Activated T-helper 17 cell treated with anti-CD3 and anti-CD28 coated beads, Interleukin-2, amount 50 U/mL, for 72 hours (primary cell): ENCODE measurements around the gene TEX35. TPM values are rescaled to one million over a fixed set of nuclear protein-coding genes. Genes with fewer than 3 reads are reported as not detected.
A peak's percentile ranks its signal among the peaks of the same experiment; 100 is the strongest.
"Not testable (repeated sequence)": the region's sequence is repeated elsewhere in the genome, so short reads cannot be mapped to it uniquely, and the experiment has no call there.

Experiments used
- ATAC-seq: fragments of 150-1000 bp; cut with Tn5 transposase; replicated peaks from 2 replicates; pipeline ENCODE4 v1.10.0; 2021; ENCODE audit warnings: mild to moderate bottlenecking, moderate library complexity
- H3K27ac Mint-ChIP-seq: one replicate; pipeline ENCODE4 v1.8.0; 2022; ENCODE audit warnings: mixed read lengths
- H3K27me3 Mint-ChIP-seq: one replicate; pipeline ENCODE4 v1.8.0; 2022; ENCODE audit warnings: mixed read lengths
- H3K36me3 Mint-ChIP-seq: one replicate; pipeline ENCODE4 v1.8.0; 2022; ENCODE audit warnings: low read depth, mild to moderate bottlenecking, mixed read lengths
- H3K4me1 Mint-ChIP-seq: one replicate; pipeline ENCODE4 v1.8.0; 2022; ENCODE audit warnings: mixed read lengths
- H3K4me3 Mint-ChIP-seq: one replicate; pipeline ENCODE4 v1.8.0; 2022; ENCODE audit warnings: mild to moderate bottlenecking, mixed read lengths
- H3K9me3 Mint-ChIP-seq: one replicate; pipeline ENCODE4 v1.8.0; 2022; ENCODE audit warnings: mixed read lengths
- total RNA-seq, 2 donors: library from RNA; stranded (reverse); gene quantifications; one replicate each; pipeline ENCODE4 v1.2.3, GENCODE V29; 2022

The TEX35 gene
- total RNA-seq, 2 donors from 2014 or later, result not detected

DNA sequence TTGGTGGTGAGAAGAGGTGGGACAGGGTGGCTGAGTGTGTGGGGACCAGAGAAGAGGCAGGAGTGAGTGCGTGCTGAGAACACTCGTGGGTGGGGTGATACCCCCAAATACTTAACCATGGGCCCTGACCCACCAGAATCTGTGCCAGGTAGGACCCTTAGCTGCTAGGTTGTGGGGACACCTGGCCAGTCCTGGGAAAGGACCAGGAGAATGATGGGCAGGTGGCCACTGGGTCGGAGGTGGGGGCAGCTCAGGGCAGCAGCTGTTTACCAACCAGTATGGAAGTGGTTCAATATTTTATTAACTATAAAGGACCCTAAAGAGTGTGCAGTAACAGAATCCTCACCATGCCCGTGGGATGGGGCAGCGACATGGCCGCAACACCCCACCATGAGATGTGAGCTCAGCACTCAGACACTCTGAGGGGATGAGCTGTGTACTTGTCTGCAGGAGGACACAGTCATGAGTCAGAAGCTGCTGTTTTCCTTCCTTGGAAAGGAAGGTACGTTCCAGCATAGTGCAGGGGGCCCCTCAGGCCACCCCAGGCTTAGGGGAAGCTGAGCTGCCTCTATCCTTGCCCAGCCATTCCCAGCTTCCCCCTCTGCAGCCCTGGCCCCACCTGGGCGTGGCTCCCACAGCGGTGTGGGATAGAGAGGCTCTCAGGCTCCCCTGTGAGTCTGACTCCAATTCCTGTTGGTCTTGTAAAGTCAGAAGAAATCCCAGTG is 25.4 kb downstream of the TEX35 start:
- Mint-ChIP-seq H3K4me3 (no peak overlapping the region), H3K27me3 (no peaks in the 10 kb centered on the region), H3K36me3 (no peaks in the 10 kb centered on the region), H3K9me3 (no peaks in the 10 kb centered on the region), H3K27ac (no peak overlapping the region), H3K4me1 (no peaks in the 10 kb centered on the region)
- no peak for ATAC-seq

DNA sequence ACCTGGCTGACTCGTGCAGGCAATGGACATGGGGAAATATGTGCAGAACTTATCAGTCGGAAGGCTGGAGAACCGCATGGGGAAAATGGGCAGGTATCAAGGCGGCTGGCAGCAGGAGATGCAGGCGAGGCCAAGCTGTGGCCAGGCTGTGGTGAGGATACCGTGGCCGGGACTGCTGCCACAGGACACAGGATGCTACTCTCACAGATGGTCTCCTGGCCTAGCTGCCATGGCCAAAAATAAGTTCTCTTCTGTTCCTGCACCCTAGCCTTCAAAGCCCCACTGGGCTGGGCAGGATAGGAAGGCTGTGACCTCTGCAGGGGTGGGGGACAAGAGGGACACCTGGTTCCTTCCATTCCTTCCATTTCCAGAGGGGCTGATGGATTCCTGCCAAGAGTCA is 26.4 kb downstream of the TEX35 start:
- Mint-ChIP-seq H3K4me3 (no peak overlapping the region), H3K9me3 (no peaks in the 10 kb centered on the region), H3K36me3 (no peaks in the 10 kb centered on the region)

DNA sequence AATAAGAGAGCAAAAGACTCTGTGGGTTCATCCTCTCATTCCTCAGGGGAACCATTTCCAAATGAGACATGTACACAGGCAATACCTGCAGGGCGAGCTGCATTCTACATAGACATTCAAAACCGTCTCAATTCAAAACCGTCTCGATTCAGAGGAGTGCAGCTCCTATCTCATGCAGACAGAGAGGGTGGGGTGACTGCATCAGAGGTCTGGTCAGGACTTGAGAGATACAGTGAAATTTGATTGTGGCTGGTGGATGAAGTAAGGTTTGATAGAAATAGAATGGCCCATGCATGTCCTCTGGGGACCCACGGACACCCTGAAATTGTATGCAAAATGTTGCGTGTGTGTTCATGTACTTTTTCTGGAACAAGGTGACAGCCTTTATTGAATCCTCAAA is 27.3 kb downstream of the TEX35 start:
- Mint-ChIP-seq H3K4me3 (no peak overlapping the region), H3K27ac (no peak overlapping the region), H3K36me3 (no peaks in the 10 kb centered on the region), H3K27me3 (no peaks in the 10 kb centered on the region), H3K9me3 (no peaks in the 10 kb centered on the region), H3K4me1 (no peaks in the 10 kb centered on the region)
- ATAC-seq, result no peak

More for the DNA sequence above, 26.4 kb downstream of the TEX35 start:
- H3K27ac Mint-ChIP-seq, result no peak overlapping the region
- H3K27me3 Mint-ChIP-seq, result no peaks in the 10 kb centered on the region
- H3K4me1 Mint-ChIP-seq, result no peaks in the 10 kb centered on the region
- no peak for ATAC-seq

DNA sequence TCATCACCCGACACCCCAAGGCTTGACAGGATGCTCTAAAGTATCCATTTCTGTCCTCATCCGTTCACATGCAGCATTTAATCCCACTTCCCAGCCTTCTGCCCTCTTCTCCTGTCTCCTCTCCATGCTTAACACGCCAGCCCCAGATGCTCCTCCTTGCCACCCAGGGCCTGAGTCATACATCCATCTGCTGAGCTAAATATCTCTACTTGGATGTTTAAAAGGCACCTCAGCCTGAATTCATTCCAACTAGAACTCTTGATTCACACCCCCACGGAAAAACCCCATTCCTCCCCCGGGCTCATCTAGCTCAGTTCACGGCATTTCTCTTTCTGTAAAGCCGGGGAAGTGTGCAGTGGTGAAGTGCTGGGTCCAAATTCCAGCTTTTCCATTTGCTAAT is 27.7 kb downstream of the TEX35 start:
- ATAC-seq, result no peak
- Mint-ChIP-seq H3K36me3 (no peaks in the 10 kb centered on the region), H3K4me3 (peak overlapping the region; percentile 84), H3K4me1 (no peaks in the 10 kb centered on the region), H3K27me3 (no peaks in the 10 kb centered on the region), H3K9me3 (no peaks in the 10 kb centered on the region), H3K27ac (no peak overlapping the region)

DNA sequence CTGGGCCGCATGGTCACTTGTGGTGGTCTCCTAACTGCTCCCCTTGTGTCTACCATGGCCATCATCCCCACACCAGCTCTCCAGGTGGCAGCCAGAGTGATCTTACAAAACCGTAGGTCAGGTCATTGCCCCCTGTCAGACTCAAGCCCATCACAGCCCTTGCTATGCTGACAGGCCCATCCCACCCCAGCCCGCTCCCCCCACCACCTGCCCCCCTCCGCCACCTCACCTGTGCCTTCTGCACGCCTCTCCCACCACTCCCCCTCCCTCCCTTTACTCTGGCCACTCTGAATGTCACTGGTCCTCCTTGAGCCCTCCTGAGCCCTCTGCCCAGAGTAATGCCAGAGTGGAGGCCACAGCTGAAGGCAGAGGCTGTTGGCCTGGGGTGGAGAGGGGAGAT is 28.5 kb downstream of the TEX35 start:
- Mint-ChIP-seq H3K27ac (peak overlapping the region; percentile 87), H3K27me3 (no peaks in the 10 kb centered on the region), H3K4me1 (no peaks in the 10 kb centered on the region), H3K9me3 (no peaks in the 10 kb centered on the region), H3K4me3 (peak overlapping the region; percentile 84), H3K36me3 (no peaks in the 10 kb centered on the region)
- no peak for ATAC-seq

DNA sequence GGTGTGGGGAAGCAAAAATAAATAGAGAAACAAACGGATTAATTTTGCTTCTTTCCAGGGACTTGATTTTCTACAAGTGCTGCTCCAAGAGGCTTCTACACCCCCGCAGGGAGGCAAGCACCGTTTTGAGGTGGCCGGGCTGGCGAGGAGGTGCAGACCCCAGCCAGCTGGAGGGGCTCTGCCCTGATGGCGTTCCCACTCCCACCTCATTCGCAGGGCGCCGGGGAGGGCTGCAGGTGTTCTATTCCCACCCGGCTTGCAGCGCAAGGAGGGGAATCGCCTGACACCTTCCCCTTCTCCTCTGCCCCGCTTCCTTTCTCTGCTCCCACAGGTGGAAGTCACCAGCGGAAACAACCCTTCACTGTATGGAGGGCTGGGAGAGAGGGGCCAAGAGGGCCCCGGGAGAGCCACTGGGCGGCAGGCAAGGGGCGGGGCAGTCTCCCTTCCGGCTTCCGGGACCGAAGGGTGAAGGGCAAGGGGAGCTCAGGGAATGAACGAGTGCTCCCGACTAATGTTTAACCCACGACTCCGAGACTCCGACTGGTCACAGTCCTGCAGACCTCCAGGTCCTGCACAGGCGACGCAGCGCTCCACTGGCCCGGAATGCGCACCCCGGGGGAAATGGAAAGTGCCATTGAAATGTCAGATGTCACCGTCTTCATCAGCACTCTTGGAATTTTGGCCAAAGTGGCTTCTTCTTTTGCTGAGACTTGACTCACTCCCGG is 29.1 kb downstream of the TEX35 start:
- ATAC-seq, result peak; percentile 77
- Mint-ChIP-seq H3K9me3 (no peaks in the 10 kb centered on the region), H3K36me3 (no peaks in the 10 kb centered on the region), H3K4me3 (peak overlapping the region; percentile 84), H3K27ac (peak overlapping the region; percentile 87), H3K27me3 (no peaks in the 10 kb centered on the region), H3K4me1 (no peaks in the 10 kb centered on the region)

DNA sequence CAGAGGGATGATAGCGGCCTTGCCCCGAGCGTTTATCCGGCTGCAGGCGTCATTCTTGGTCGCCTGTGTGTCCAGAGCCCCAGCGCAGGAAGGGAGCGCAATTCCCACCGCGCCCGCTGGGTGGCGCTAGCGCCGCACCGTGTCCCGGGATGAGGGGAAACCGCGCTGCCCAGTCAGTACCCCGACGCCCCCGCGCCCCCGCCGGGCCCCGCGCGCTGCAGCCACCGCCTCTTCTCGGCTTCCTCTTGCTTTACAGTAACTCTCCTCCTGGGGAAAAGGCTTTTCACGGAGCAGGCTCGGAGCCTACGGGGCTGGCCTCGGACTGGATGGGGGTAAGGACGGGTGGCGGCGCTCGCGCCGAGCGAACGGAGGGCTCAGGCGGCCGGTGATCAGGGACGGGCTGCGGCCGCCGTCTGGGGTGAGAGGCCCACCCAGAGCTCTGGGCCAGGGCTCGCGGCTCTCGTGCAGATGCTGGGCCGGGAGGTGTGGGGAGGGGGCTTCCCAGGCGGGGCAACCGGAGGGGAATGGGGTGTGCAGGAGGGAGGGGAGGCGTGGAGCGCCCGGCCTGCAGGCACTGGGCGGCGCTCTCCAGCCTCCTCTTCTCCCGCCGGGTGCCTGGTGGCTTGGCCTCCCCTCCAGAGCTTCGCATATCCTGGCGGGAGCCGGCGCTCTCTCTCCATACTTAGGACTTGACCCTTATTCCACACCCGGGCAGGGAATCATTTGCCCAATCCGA is 29.8 kb downstream of the TEX35 start:
- Mint-ChIP-seq H3K9me3 (no peaks in the 10 kb centered on the region), H3K27me3 (no peaks in the 10 kb centered on the region), H3K27ac (peak overlapping the region; percentile 87), H3K4me1 (no peaks in the 10 kb centered on the region), H3K4me3 (peak overlapping the region; percentile 84), H3K36me3 (no peaks in the 10 kb centered on the region)
- peak; percentile 92 for ATAC-seq

DNA sequence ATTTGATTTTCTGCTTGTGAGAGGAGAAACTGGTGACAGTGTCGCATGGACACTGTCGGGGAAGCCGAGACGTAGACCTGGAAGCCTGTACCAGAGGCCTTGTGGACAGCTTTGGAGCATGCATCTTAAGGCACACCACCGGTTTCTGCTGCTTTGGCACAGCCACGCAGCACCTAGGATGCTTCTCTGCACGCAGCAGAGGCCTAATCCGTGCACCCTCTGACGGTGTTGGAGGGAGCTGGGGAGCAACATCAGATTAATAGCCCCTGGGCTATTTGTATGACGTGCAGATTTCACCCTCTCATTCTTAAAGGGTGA is 30.3 kb downstream of the TEX35 start:
- Mint-ChIP-seq H3K4me3 (peak overlapping the region; percentile 84), H3K27me3 (no peaks in the 10 kb centered on the region), H3K4me1 (no peaks in the 10 kb centered on the region), H3K9me3 (no peaks in the 10 kb centered on the region), H3K27ac (no peak overlapping the region), H3K36me3 (no peaks in the 10 kb centered on the region)
- ATAC-seq, result no peak

DNA sequence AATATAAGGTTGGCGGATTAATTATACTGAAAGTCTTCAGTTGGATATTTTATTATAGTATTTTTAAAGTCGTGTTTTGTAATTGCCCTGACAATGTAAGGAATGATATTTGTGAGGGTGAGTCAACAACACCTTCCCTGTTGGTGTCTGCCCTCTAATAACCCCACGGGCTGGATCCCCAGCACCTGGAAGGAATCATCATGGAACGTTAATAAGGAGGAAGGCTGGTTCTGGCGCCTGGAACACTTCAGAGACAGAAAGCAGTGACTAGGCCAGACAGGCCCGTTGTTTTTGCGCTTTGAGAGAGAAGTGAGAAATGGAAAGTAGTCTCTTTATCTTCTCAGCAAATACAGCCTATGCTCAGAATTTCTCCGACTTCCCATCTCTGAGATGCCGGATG is 31.6 kb downstream of the TEX35 start:
- H3K36me3 Mint-ChIP-seq, result no peaks in the 10 kb centered on the region

DNA sequence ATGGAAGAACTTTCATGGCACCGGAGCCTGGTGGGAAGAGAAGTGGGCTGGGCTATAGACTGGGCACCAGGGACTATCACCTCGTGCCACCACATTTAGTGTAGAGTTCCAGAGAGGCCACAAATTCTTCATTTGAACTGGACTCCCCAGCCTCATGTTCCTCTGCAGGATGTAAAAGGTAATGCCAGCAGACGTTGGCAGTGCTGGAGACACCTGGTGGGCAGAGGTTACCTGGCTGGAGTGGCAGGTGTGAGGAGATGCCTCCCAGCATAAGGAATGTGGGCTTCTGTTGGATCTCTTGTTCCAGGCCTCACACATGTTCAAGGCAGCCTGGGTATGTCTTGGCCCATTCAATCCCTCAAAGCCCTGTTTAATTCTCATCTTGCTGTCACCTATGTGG is 35.2 kb downstream of the TEX35 start:
- no peak for ATAC-seq
- H3K27me3 Mint-ChIP-seq, result no peaks in the 10 kb centered on the region

More for the DNA sequence above, 31.6 kb downstream of the TEX35 start:
- H3K27ac Mint-ChIP-seq, result no peak overlapping the region
- no peaks in the 10 kb centered on the region for H3K27me3 Mint-ChIP-seq
- peak overlapping the region; percentile 23 for H3K4me3 Mint-ChIP-seq
- no peaks in the 10 kb centered on the region for H3K4me1 Mint-ChIP-seq
- no peak for ATAC-seq
- no peaks in the 10 kb centered on the region for H3K9me3 Mint-ChIP-seq

DNA sequence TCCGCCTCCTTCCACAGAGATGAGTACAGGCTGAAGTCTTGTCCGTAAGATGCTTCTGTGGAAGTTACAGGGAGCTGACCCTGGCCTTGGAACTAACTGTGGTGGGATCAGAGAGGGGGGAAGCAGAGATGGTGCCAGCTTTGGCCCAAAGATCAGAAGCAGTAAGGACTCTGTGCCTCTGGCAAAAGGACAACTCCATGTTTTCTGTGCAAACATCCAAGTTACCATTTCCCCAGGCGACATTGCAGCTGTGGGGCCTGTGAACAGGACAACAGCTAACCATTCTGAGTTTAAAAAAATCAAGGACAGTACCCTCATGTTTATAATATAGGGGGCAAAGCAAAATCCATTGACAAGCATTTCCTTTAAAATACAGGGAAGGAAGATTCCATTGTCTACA is 38.4 kb downstream of the TEX35 start:
- H3K4me1 Mint-ChIP-seq, result no peaks in the 10 kb centered on the region
- ATAC-seq, result no peak
- H3K27me3 Mint-ChIP-seq, result no peaks in the 10 kb centered on the region
- H3K27ac Mint-ChIP-seq, result no peak overlapping the region
- no peak overlapping the region for H3K4me3 Mint-ChIP-seq
- no peaks in the 10 kb centered on the region for H3K36me3 Mint-ChIP-seq
- peaks cover 9% of the 10 kb centered on the region for H3K9me3 Mint-ChIP-seq

More for the DNA sequence above, 35.2 kb downstream of the TEX35 start:
- Mint-ChIP-seq H3K4me1 (no peaks in the 10 kb centered on the region), H3K9me3 (no peaks in the 10 kb centered on the region), H3K27ac (no peak overlapping the region), H3K36me3 (no peaks in the 10 kb centered on the region), H3K4me3 (no peak overlapping the region)

DNA sequence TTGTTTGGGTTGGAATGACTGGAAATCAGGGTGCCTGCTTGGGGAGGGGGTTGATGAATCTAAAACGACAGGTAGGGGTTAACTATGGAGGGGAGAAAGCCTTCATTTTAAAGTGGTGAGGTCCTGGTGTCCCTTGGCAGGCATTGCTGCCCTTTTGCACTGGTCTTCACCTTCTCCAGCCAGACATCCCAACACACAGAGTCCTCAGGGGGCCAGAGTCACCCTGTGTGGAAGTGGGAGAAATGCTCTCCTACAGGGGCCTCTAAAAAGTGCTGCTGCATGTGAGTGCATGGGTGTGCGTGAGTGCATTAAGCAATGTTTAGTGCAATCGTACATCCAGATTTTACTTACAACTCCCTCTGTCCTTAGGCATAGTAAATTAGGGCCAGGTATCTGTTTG is 39.0 kb downstream of the TEX35 start:
- Mint-ChIP-seq H3K27ac (no peak overlapping the region), H3K9me3 (peaks cover 9% of the 10 kb centered on the region), H3K4me3 (no peak overlapping the region), H3K36me3 (no peaks in the 10 kb centered on the region), H3K4me1 (no peaks in the 10 kb centered on the region), H3K27me3 (no peaks in the 10 kb centered on the region)
- ATAC-seq, result no peak

DNA sequence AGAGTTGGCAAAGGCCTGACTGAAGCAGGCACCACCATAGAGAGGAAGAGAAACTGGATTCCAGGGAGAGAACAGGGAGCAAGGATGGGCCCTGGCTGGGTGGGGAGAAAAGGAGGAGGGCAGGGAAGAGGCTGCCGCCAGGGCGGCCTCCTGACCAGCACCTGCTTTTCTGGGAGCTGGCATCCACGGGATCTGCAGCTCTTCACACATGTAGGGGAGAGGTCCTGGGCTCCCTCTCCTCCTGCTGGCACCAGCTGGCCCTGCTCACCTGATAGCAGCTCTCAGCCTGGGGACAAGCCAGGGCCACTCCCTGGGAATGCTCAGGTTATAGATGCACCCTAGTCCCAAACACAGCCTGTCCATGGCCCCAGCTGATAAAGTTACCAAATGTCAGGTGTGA is 39.9 kb downstream of the TEX35 start:
- Mint-ChIP-seq H3K27ac (no peak overlapping the region), H3K27me3 (no peaks in the 10 kb centered on the region), H3K36me3 (no peaks in the 10 kb centered on the region), H3K9me3 (peaks cover 9% of the 10 kb centered on the region), H3K4me3 (no peak overlapping the region), H3K4me1 (no peaks in the 10 kb centered on the region)
- no peak for ATAC-seq

DNA sequence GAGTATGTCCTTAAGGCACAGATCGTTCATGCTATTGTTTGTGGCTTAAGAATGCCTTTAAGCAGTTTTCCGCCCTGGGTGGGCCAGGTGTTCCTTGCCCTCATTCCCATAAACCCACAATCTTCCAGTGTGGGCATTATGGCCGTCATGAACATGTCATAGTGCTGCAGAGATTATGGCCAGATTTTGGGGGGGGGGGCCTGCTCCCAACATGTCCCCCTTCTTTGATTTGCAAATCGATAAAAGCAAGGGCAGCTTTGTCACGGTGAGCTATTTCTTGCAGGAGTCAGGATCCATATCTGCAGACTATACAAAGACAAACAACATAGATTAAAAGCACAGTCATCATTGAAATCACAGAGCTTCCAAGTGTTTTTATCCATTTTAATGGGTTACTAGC is 41.4 kb downstream of the TEX35 start:
- H3K27me3 Mint-ChIP-seq, H3K27ac Mint-ChIP-seq, H3K36me3 Mint-ChIP-seq, ATAC-seq, H3K9me3 Mint-ChIP-seq, H3K4me3 Mint-ChIP-seq, H3K4me1 Mint-ChIP-seq: not testable (repeated sequence)

DNA sequence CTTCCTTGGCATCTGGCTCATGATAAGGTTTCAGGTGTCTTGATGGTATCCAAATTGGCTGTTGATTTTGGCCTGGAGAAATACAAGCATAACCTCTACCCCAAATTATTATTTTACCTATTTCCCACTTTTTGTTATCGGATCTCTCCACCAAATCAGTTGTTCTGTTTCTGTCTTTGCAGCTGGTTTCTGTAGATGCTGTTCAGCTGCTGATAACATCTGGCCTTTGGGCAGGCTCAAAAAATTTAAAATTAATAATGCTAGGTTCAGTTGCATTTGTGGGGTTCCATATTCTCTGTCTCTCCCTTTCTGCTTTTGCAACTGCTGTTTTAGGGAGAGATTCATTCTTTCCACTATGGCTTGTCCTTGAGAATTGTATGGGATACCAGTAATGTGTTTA is 42.7 kb downstream of the TEX35 start:
- ATAC-seq, H3K27me3 Mint-ChIP-seq, H3K4me1 Mint-ChIP-seq, H3K27ac Mint-ChIP-seq, H3K4me3 Mint-ChIP-seq, H3K36me3 Mint-ChIP-seq, H3K9me3 Mint-ChIP-seq: not testable (repeated sequence)
